HEK293 (cell line): Measurements from ENCODE around the gene TBC1D8.

ENCODE experiments used
- CTCF ChIA-PET: fragments of 350-600 bp; formaldehyde crosslinking; extraction: SDS; loops from one replicate; lab custom pipeline; 2021; ENCODE audit warnings: antibody characterized with exemption; lab: Yijun Ruan, JAX
- POLR2A ChIA-PET: fragments of 300-600 bp; formaldehyde crosslinking; extraction: SDS; loops from one replicate; lab custom pipeline; 2020; ENCODE audit warnings: antibody characterized with exemption, inconsistent platforms; lab: Yijun Ruan, JAX
- H3K27ac ChIP-seq: fragments of 200-500 bp; sonication (Bioruptor generic); 2 replicates; pipeline ENCODE4 v1.5.1; 2014; ENCODE audit warnings: low read depth, low read length, control low read depth, inconsistent platforms; ENCODE audit errors: extremely low read depth
- H3K36me3 ChIP-seq, 2 experiments: fragments of 200-500 bp in 1 of 2; sonication (Bioruptor generic) in 1 of 2; 1 replicate in 1 of 2; 2 replicates in 1 of 2; pipeline ENCODE4 v1.5.1; 2014 to 2017; ENCODE audit warnings: inconsistent platforms in 2 of 2, low read length in 2 of 2; ENCODE audit not compliant: control insufficient read depth in 2 of 2, insufficient read depth in 1 of 2
- H3K4me1 ChIP-seq: fragments of 200-500 bp; sonication (Bioruptor generic); 2 replicates; pipeline ENCODE4 v1.5.1; 2014; ENCODE audit warnings: mild to moderate bottlenecking, low read length, inconsistent platforms; ENCODE audit not compliant: control insufficient read depth, insufficient read depth
- H3K4me3 ChIP-seq: 2 replicates; pipeline ENCODE4 v1.5.1; 2011; ENCODE audit warnings: low read depth, mild to moderate bottlenecking, control low read depth, low read length, moderate library complexity
- H3K9me3 ChIP-seq: fragments of 200-500 bp; sonication (Bioruptor generic); 2 replicates; pipeline ENCODE4 v1.5.1; 2014; ENCODE audit warnings: low read depth, low read length, inconsistent platforms; ENCODE audit not compliant: control insufficient read depth, insufficient read depth
- EGR2 ChIP-seq: fragments of 450-650 bp; formaldehyde crosslinking; IDR thresholded peaks from 2 replicates; pipeline ENCODE4 v1.5.1; 2016; ENCODE audit warnings: low read depth, missing biosample characterization, missing genetic modification characterization
- HOXA7 ChIP-seq: sonication (generic); formaldehyde crosslinking; IDR thresholded peaks from 2 replicates; pipeline ENCODE4 v1.8.1; 2022; ENCODE audit warnings: missing genetic modification reagents, borderline replicate concordance
- SP2 ChIP-seq: fragments of 450-650 bp; formaldehyde crosslinking; IDR thresholded peaks from 2 replicates; pipeline ENCODE4 v1.5.1; 2016; ENCODE audit warnings: missing biosample characterization, missing genetic modification characterization
- ZBTB20 ChIP-seq: fragments of 450-650 bp; formaldehyde crosslinking; IDR thresholded peaks from 2 replicates; pipeline ENCODE4 v1.5.1; 2016; ENCODE audit warnings: missing biosample characterization, missing genetic modification characterization
- ZFHX2 ChIP-seq: fragments of 450-650 bp; formaldehyde crosslinking; conservative IDR thresholded peaks from 2 replicates; pipeline ENCODE4 v1.5.1; 2016; ENCODE audit warnings: missing biosample characterization, missing genetic modification characterization
- ZIC2 ChIP-seq: fragments of 450-650 bp; formaldehyde crosslinking; IDR thresholded peaks from 2 replicates; pipeline ENCODE4 v1.5.1; 2016; ENCODE audit warnings: missing biosample characterization, missing genetic modification characterization
- ZNF121 ChIP-seq: fragments of 450-650 bp; formaldehyde crosslinking; IDR thresholded peaks from 2 replicates; pipeline ENCODE4 v1.5.1; 2016; ENCODE audit warnings: missing biosample characterization, missing genetic modification characterization
- ZNF335 ChIP-seq: fragments of 450-650 bp; formaldehyde crosslinking; conservative IDR thresholded peaks from 2 replicates; pipeline ENCODE4 v1.5.1; 2016; ENCODE audit warnings: missing biosample characterization, missing genetic modification characterization
- ZNF341 ChIP-seq: fragments of 450-650 bp; formaldehyde crosslinking; IDR thresholded peaks from 2 replicates; pipeline ENCODE4; 2016; ENCODE audit warnings: low read depth, missing biosample characterization, missing genetic modification characterization
- ZNF48 ChIP-seq: fragments of 450-650 bp; formaldehyde crosslinking; IDR thresholded peaks from 2 replicates; pipeline ENCODE4 v1.5.1; 2016; ENCODE audit warnings: missing biosample characterization, missing genetic modification characterization
- ZNF626 ChIP-seq: fragments of 450-650 bp; sonication (Bioruptor Pico); formaldehyde crosslinking; IDR thresholded peaks from 2 replicates; pipeline ENCODE4 v1.5.1; 2018; ENCODE audit warnings: missing biosample characterization, missing genetic modification characterization, inconsistent platforms
- ZNF654 ChIP-seq: fragments of 450-650 bp; formaldehyde crosslinking; IDR thresholded peaks from 2 replicates; pipeline ENCODE4 v1.5.1; 2016; ENCODE audit warnings: low read depth, missing biosample characterization, missing genetic modification characterization
- ZNF677 ChIP-seq: fragments of 450-650 bp; IDR thresholded peaks from 2 replicates; pipeline ENCODE4 v1.5.0; 2018; ENCODE audit warnings: missing biosample characterization, mild to moderate bottlenecking, missing genetic modification characterization, moderate library complexity
- ZNF776 ChIP-seq: fragments of 450-650 bp; formaldehyde crosslinking; IDR thresholded peaks from 2 replicates; pipeline ENCODE4 v1.5.0; 2017; ENCODE audit warnings: missing biosample characterization, missing genetic modification characterization, borderline replicate concordance
- TF ChIP-seq, protein P1 (sequence below): fragments of 450-650 bp; formaldehyde crosslinking; IDR thresholded peaks from 2 replicates; pipeline ENCODE4 v1.5.1; 2016; ENCODE audit warnings: missing biosample characterization, missing genetic modification characterization
- TF ChIP-seq, protein P2 (sequence below): fragments of 450-650 bp; formaldehyde crosslinking; IDR thresholded peaks from 2 replicates; pipeline ENCODE4 v1.5.1; 2016; ENCODE audit warnings: missing biosample characterization, missing genetic modification characterization
- TF ChIP-seq, protein P3 (sequence below): fragments of 450-650 bp; formaldehyde crosslinking; IDR thresholded peaks from 2 replicates; pipeline ENCODE4 v1.5.1; 2016; ENCODE audit warnings: missing biosample characterization, missing genetic modification characterization

TBC1D8 gene

DNA sequence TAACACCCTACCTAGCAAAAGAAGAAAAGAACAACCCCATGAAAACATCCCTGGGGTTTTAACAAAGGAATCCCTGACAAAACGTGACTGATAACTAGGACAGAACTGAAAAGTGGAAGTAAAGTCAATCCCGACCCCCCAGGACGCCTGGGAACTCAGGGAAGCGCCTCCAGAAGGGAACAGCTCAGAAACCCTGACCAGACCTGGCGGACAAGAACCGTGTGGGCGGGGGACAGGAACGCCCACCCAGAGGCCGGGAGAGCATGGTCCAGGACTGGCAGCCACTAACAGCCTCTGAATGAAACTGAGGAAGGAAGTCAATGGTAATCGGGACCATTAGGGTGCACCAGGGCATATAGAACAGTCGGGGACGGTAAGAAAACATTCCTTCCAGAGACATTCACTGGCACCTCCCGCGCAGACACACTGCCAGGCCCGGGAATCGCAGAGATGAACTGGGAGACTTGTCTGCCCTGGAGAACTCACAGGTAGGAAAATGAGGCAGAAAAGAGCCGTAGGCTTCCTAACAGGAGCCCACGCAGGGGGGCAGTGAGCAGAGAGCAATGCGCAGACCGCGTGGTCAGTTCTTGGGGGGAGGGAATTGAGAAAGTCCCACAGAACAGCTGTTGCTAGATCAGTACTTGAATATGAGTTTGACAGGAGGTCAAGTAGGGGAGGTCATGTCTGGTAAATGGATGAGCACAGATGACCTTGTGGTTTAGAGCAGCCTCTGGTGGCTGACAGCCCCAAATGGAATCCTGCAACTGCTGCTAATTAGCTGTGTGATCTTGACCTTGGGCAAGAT, 1.3 kb upstream of the TBC1D8 start:
- Histone ChIP-seq H3K4me1 (no peaks in the 10 kb centered on the region), H3K27ac (no peak overlapping the region), H3K4me3 (no peak overlapping the region), H3K36me3 (no peaks in the 10 kb centered on the region), H3K9me3 (no peaks in the 10 kb centered on the region)
- ChIA-PET CTCF (interaction anchor here (0.6 to 6.9 kb wide), 20 partner anchors 27 to 558 kb away, joined by 3 to 48 read pairs (median 5); no protein-coding TSS in a partner anchor), POLR2A (interaction anchor here (0.6 to 1.5 kb wide), 2 partner anchors 68 to 143 kb away, joined by 3 to 4 read pairs; no protein-coding TSS in a partner anchor)
- TF ChIP-seq, protein P1, sequence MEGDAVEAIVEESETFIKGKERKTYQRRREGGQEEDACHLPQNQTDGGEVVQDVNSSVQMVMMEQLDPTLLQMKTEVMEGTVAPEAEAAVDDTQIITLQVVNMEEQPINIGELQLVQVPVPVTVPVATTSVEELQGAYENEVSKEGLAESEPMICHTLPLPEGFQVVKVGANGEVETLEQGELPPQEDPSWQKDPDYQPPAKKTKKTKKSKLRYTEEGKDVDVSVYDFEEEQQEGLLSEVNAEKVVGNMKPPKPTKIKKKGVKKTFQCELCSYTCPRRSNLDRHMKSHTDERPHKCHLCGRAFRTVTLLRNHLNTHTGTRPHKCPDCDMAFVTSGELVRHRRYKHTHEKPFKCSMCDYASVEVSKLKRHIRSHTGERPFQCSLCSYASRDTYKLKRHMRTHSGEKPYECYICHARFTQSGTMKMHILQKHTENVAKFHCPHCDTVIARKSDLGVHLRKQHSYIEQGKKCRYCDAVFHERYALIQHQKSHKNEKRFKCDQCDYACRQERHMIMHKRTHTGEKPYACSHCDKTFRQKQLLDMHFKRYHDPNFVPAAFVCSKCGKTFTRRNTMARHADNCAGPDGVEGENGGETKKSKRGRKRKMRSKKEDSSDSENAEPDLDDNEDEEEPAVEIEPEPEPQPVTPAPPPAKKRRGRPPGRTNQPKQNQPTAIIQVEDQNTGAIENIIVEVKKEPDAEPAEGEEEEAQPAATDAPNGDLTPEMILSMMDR: peak; percentile 67; the same call in 1 of the 2 replicates
- TF ChIP-seq ZNF341 (tag by site-specific recombination) (peak; percentile 59), ZNF654 (tag by site-specific recombination) (peak; percentile 74), ZIC2 (peak; percentile 68), ZFHX2 (peak; percentile 49), HOXA7 (CRISPR knock-in tag) (no peak), ZNF121 (no peak), SP2 (tag by site-specific recombination) (peak; percentile 28; the same call in 1 of the 2 replicates), EGR2 (tag by site-specific recombination) (peak; percentile 15; the same call in 1 of the 2 replicates)

DNA sequence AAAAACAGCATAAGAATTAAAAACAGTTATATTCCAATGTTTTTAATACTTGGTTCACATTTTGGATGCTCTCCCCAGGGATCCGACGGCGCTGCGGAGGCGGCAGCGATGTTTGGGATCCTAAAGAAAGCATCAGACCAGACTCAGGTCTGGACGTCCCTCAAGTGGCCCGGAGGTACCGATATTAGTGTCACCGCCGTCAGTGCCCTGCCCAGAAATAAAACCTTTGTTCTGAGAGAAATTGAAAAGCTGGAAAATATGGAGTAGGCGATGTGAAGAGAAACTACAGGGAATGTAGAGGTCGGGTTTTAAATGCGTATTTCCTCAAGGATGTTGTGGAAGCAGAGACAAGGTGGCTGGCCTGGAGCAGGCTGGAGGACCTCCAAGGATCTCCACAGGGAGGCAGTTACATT, 683 bp upstream of the TBC1D8 start:
- H3K9me3 ChIP-seq: no peaks in the 10 kb centered on the region
- H3K27ac ChIP-seq: no peak overlapping the region; the same call in 1 of the 2 replicates
- no peaks in the 10 kb centered on the region for H3K36me3 ChIP-seq
- H3K4me1 ChIP-seq: no peaks in the 10 kb centered on the region
- TF ChIP-seq ZNF341 (tag by site-specific recombination): no peak
- 0 out of 2 replicates have a peak, but pooled peaks have one; percentile 13 for TF ChIP-seq ZNF335 (tag by site-specific recombination)
- TF ChIP-seq, protein P2, sequence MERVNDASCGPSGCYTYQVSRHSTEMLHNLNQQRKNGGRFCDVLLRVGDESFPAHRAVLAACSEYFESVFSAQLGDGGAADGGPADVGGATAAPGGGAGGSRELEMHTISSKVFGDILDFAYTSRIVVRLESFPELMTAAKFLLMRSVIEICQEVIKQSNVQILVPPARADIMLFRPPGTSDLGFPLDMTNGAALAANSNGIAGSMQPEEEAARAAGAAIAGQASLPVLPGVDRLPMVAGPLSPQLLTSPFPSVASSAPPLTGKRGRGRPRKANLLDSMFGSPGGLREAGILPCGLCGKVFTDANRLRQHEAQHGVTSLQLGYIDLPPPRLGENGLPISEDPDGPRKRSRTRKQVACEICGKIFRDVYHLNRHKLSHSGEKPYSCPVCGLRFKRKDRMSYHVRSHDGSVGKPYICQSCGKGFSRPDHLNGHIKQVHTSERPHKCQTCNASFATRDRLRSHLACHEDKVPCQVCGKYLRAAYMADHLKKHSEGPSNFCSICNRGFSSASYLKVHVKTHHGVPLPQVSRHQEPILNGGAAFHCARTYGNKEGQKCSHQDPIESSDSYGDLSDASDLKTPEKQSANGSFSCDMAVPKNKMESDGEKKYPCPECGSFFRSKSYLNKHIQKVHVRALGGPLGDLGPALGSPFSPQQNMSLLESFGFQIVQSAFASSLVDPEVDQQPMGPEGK (tag by site-specific recombination): 0 out of 2 replicates have a peak, but pooled peaks have one; percentile 6
- TF ChIP-seq ZNF776 (tag by site-specific recombination): no peak
- TF ChIP-seq ZBTB20: peak; percentile 7; the same call in 1 of the 2 replicates
- peak overlapping the region; percentile 52 for H3K4me3 ChIP-seq
- CTCF ChIA-PET: interaction anchor here (0.9 to 6.9 kb wide), 6 partner anchors 29 to 542 kb away, joined by 4 to 48 read pairs (median 8); no protein-coding TSS in a partner anchor
- POLR2A ChIA-PET: interaction anchor here (0.6 to 2.7 kb wide), 12 partner anchors 11 to 148 kb away, joined by 3 to 12 read pairs (median 4); partner anchors contain the start of gene CNOT11

DNA sequence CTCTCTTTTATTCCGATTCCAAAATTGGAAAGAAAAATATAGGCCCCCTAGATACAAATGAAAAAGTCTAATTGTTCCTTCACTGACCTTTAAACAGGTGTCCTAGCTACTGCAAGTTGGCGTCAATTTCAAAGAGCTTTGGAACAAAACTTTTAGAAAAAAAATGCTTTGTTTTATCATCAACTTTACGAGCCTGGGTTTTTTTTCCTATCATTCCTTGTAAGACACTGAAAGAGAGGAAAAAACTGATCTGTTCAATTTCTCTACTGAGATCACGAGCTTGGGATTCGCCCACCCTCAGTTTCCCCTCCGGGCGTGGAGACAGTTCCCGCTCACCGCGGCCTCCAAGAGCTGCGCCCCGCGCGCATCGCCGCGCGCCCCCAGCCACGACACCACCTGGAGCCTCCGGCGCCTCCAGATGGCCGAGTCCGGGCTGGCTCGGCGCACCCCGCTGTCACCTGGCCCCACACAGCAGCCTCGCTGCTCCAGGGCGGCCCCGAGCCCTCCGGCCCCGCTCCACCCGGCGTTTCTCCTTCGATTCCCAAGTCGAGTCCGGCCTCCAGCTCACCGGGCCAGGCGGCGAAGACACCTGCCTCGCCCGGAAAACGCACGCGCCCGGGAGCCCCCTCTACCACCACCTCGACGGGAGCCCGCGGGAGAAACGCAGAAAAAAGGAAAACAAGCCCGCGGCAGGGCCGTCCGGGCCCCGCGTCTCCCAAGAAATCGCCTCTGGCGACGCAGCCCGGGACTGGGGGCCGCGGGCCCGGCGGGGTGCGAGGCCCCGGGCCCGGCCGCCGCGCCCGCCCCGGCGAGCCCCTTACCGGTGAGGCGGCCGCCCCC, 656 bp downstream of the TBC1D8 start:
- CTCF ChIA-PET: interaction anchor here (0.6 to 6.9 kb wide), 9 partner anchors 8 to 509 kb away, joined by 3 to 48 read pairs (median 3); no protein-coding TSS in a partner anchor
- Histone ChIP-seq H3K4me1 (peaks cover 2% of the 10 kb centered on the region; the same call in 1 of the 2 replicates), H3K9me3 (no peaks in the 10 kb centered on the region), H3K27ac (peak overlapping the region; percentile 67; the same call in 1 of the 2 replicates), H3K36me3 (no peaks in the 10 kb centered on the region), H3K4me3 (peak overlapping the region; percentile 71)
- POLR2A ChIA-PET: interaction anchor here (0.6 to 2.7 kb wide), 12 partner anchors 10 to 147 kb away, joined by 3 to 12 read pairs (median 6); partner anchors contain the start of gene CNOT11
- TF ChIP-seq ZIC2: peak; percentile 45
- TF ChIP-seq ZNF626 (tag by site-specific recombination): no peak
- no peak for TF ChIP-seq ZNF48 (tag by site-specific recombination)
- TF ChIP-seq, protein P1: peak; percentile 32; the same call in 1 of the 2 replicates
- TF ChIP-seq ZNF677 (tag by site-specific recombination): no peak
- TF ChIP-seq, protein P3, sequence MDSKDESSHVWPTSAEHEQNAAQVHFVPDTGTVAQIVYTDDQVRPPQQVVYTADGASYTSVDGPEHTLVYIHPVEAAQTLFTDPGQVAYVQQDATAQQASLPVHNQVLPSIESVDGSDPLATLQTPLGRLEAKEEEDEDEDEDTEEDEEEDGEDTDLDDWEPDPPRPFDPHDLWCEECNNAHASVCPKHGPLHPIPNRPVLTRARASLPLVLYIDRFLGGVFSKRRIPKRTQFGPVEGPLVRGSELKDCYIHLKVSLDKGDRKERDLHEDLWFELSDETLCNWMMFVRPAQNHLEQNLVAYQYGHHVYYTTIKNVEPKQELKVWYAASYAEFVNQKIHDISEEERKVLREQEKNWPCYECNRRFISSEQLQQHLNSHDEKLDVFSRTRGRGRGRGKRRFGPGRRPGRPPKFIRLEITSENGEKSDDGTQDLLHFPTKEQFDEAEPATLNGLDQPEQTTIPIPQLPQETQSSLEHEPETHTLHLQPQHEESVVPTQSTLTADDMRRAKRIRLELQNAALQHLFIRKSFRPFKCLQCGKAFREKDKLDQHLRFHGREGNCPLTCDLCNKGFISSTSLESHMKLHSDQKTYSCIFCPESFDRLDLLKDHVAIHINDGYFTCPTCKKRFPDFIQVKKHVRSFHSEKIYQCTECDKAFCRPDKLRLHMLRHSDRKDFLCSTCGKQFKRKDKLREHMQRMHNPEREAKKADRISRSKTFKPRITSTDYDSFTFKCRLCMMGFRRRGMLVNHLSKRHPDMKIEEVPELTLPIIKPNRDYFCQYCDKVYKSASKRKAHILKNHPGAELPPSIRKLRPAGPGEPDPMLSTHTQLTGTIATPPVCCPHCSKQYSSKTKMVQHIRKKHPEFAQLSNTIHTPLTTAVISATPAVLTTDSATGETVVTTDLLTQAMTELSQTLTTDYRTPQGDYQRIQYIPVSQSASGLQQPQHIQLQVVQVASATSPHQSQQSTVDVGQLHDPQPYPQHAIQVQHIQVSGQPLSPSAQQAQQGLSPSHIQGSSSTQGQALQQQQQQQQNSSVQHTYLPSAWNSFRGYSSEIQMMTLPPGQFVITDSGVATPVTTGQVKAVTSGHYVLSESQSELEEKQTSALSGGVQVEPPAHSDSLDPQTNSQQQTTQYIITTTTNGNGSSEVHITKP (tag by site-specific recombination): peak; percentile 39; the same call in 1 of the 2 replicates
